ENCODE data around the gene TLE2.

DNA sequence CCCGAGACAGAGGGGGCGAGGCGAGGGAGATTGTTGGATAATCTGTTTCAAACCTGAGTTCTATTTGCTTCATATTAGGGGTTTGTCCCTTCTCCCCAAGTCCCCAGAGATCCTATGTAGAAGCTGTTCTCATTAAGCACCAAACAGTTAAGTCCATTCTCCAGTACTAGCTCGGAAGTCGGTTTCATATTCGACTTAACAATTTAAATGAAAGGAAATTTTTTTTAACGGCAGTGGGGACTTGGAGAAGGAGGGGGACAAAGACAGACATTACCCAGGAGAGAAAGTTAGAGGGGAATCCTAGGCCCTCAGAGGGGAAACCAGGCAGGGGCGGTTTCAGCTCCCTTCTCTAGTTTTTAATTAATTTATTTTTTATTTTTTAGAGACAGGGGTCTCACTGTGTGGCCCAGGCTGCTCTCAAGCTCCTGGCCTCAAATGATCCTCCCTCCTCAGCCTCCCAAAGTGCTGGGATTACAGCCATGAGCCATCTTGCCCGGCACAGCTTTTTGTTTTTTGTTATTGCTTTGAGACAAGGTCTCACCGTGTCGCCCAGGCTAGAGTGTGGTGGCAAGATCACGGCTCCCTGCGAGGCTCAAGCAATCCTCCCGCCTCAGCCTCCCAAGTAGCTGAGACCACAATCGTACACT is 13.7 kb upstream of the TLE2 start:
- no peak for TF ChIP-seq CTCF (IDR thresholded peaks at IDR 0.05; ENCODE audit: insufficient read depth, low read length, poor library complexity, severe bottlenecking)
- no peak for TF ChIP-seq EZH2phosphoT487 (conservative IDR thresholded peaks at IDR 0.05; ENCODE audit: low read length)

Measured in SU-DHL-6 (cell line).